HEK293 (cell line): Measurements from ENCODE around the gene PZP.

ENCODE experiments used
- CTCF ChIA-PET: fragments of 350-600 bp; formaldehyde crosslinking; extraction: SDS; loops from one replicate; lab custom pipeline; 2021; ENCODE audit warnings: antibody characterized with exemption; lab: Yijun Ruan, JAX
- POLR2A ChIA-PET: fragments of 300-600 bp; formaldehyde crosslinking; extraction: SDS; loops from one replicate; lab custom pipeline; 2020; ENCODE audit warnings: antibody characterized with exemption, inconsistent platforms; lab: Yijun Ruan, JAX
- H3K27ac ChIP-seq: fragments of 200-500 bp; sonication (Bioruptor generic); 2 replicates; pipeline ENCODE4 v1.5.1; 2014; ENCODE audit warnings: low read depth, low read length, control low read depth, inconsistent platforms; ENCODE audit errors: extremely low read depth
- H3K36me3 ChIP-seq, 2 experiments: fragments of 200-500 bp in 1 of 2; sonication (Bioruptor generic) in 1 of 2; 1 replicate in 1 of 2; 2 replicates in 1 of 2; pipeline ENCODE4 v1.5.1; 2014 to 2017; ENCODE audit warnings: inconsistent platforms in 2 of 2, low read length in 2 of 2; ENCODE audit not compliant: control insufficient read depth in 2 of 2, insufficient read depth in 1 of 2
- H3K4me1 ChIP-seq: fragments of 200-500 bp; sonication (Bioruptor generic); 2 replicates; pipeline ENCODE4 v1.5.1; 2014; ENCODE audit warnings: mild to moderate bottlenecking, low read length, inconsistent platforms; ENCODE audit not compliant: control insufficient read depth, insufficient read depth
- H3K4me3 ChIP-seq: 2 replicates; pipeline ENCODE4 v1.5.1; 2011; ENCODE audit warnings: low read depth, mild to moderate bottlenecking, control low read depth, low read length, moderate library complexity
- H3K9me3 ChIP-seq: fragments of 200-500 bp; sonication (Bioruptor generic); 2 replicates; pipeline ENCODE4 v1.5.1; 2014; ENCODE audit warnings: low read depth, low read length, inconsistent platforms; ENCODE audit not compliant: control insufficient read depth, insufficient read depth
- ATF2 ChIP-seq: fragments of 450-650 bp; formaldehyde crosslinking; IDR thresholded peaks from 2 replicates; pipeline ENCODE4 v1.5.1; 2016; ENCODE audit warnings: missing biosample characterization, missing genetic modification characterization, low read depth
- BCL11A ChIP-seq: fragments of 450-650 bp; formaldehyde crosslinking; IDR thresholded peaks from 2 replicates; pipeline ENCODE4 v1.5.1; 2016; ENCODE audit warnings: low read depth, missing biosample characterization, missing genetic modification characterization
- GLIS2 ChIP-seq: fragments of 450-650 bp; formaldehyde crosslinking; IDR thresholded peaks from 2 replicates; pipeline ENCODE4 v1.5.1; 2016; ENCODE audit warnings: missing biosample characterization, missing genetic modification characterization
- IKZF3 ChIP-seq: fragments of 450-650 bp; IDR thresholded peaks from 2 replicates; pipeline ENCODE4 v1.5.0; 2018; ENCODE audit warnings: missing biosample characterization, mild to moderate bottlenecking, missing genetic modification characterization, moderate library complexity
- KLF17 ChIP-seq: fragments of 450-650 bp; formaldehyde crosslinking; IDR thresholded peaks from 2 replicates; pipeline ENCODE4 v1.5.1; 2016; ENCODE audit warnings: missing biosample characterization, missing genetic modification characterization
- KLF8 ChIP-seq: fragments of 450-650 bp; formaldehyde crosslinking; IDR thresholded peaks from 2 replicates; pipeline ENCODE4 v1.5.1; 2016; ENCODE audit warnings: missing biosample characterization, missing genetic modification characterization
- PRDM1 ChIP-seq: fragments of 450-650 bp; formaldehyde crosslinking; IDR thresholded peaks from 2 replicates; pipeline ENCODE4; 2016; ENCODE audit warnings: missing biosample characterization, missing genetic modification characterization
- SALL2 ChIP-seq: fragments of 450-650 bp; formaldehyde crosslinking; IDR thresholded peaks from 2 replicates; pipeline ENCODE4 v1.5.0; 2017; ENCODE audit warnings: missing biosample characterization, mild to moderate bottlenecking, missing genetic modification characterization, borderline replicate concordance
- SP7 ChIP-seq: fragments of 450-650 bp; formaldehyde crosslinking; IDR thresholded peaks from 2 replicates; pipeline ENCODE4 v1.5.1; 2016; ENCODE audit warnings: missing biosample characterization, missing genetic modification characterization
- ZBTB48 ChIP-seq: fragments of 450-650 bp; formaldehyde crosslinking; IDR thresholded peaks from 2 replicates; pipeline ENCODE4 v1.5.1; 2016; ENCODE audit warnings: missing biosample characterization, missing genetic modification characterization
- ZBTB49 ChIP-seq: fragments of 450-650 bp; formaldehyde crosslinking; IDR thresholded peaks from 2 replicates; pipeline ENCODE4 v1.5.1; 2016; ENCODE audit warnings: missing biosample characterization, missing genetic modification characterization, low read depth
- ZFHX2 ChIP-seq: fragments of 450-650 bp; formaldehyde crosslinking; conservative IDR thresholded peaks from 2 replicates; pipeline ENCODE4 v1.5.1; 2016; ENCODE audit warnings: missing biosample characterization, missing genetic modification characterization
- ZNF10 ChIP-seq: fragments of 450-650 bp; formaldehyde crosslinking; IDR thresholded peaks from 2 replicates; pipeline ENCODE4 v1.5.1; 2017; ENCODE audit warnings: missing biosample characterization, missing genetic modification characterization
- ZNF112 ChIP-seq: fragments of 450-650 bp; formaldehyde crosslinking; IDR thresholded peaks from 2 replicates; pipeline ENCODE4 v1.5.0; 2017; ENCODE audit warnings: missing biosample characterization, missing genetic modification characterization
- ZNF132 ChIP-seq: fragments of 450-650 bp; formaldehyde crosslinking; IDR thresholded peaks from 2 replicates; pipeline ENCODE4 v1.5.1; 2017; ENCODE audit warnings: missing biosample characterization, missing genetic modification characterization, borderline replicate concordance
- ZNF155 ChIP-seq: fragments of 450-650 bp; formaldehyde crosslinking; IDR thresholded peaks from 2 replicates; pipeline ENCODE4 v1.5.1; 2016; ENCODE audit warnings: missing biosample characterization, missing genetic modification characterization
- ZNF169 ChIP-seq: fragments of 450-650 bp; formaldehyde crosslinking; IDR thresholded peaks from 2 replicates; pipeline ENCODE4 v1.5.1; 2016; ENCODE audit warnings: missing biosample characterization, missing genetic modification characterization
- ZNF2 ChIP-seq: fragments of 450-650 bp; formaldehyde crosslinking; IDR thresholded peaks from 2 replicates; pipeline ENCODE4 v1.5.1; 2016; ENCODE audit warnings: missing biosample characterization, missing genetic modification characterization
- ZNF223 ChIP-seq: fragments of 450-650 bp; formaldehyde crosslinking; IDR thresholded peaks from 2 replicates; pipeline ENCODE4 v1.5.1; 2016; ENCODE audit warnings: missing biosample characterization, missing genetic modification characterization
- ZNF391 ChIP-seq: fragments of 450-650 bp; formaldehyde crosslinking; IDR thresholded peaks from 2 replicates; pipeline ENCODE4 v1.5.1; 2016; ENCODE audit warnings: low read depth, missing biosample characterization, missing genetic modification characterization, borderline replicate concordance
- ZNF423 ChIP-seq: fragments of 450-650 bp; formaldehyde crosslinking; IDR thresholded peaks from 2 replicates; pipeline ENCODE4 v1.5.1; 2016; ENCODE audit warnings: missing biosample characterization, missing genetic modification characterization
- ZNF426 ChIP-seq: fragments of 450-650 bp; formaldehyde crosslinking; IDR thresholded peaks from 2 replicates; pipeline ENCODE4 v1.5.1; 2017; ENCODE audit warnings: missing biosample characterization, missing genetic modification characterization, mild to moderate bottlenecking, inconsistent platforms, moderate library complexity
- ZNF521 ChIP-seq: fragments of 450-650 bp; formaldehyde crosslinking; IDR thresholded peaks from 2 replicates; pipeline ENCODE4 v1.5.1; 2017; ENCODE audit warnings: missing biosample characterization, mild to moderate bottlenecking, missing genetic modification characterization
- ZNF529 ChIP-seq: fragments of 450-650 bp; formaldehyde crosslinking; IDR thresholded peaks from 2 replicates; pipeline ENCODE4 v1.5.1; 2017; ENCODE audit warnings: missing genetic modification characterization, missing biosample characterization; ENCODE audit not compliant: insufficient replicate concordance
- ZNF530 ChIP-seq: fragments of 450-650 bp; formaldehyde crosslinking; IDR thresholded peaks from 2 replicates; pipeline ENCODE4 v1.5.1; 2016; ENCODE audit warnings: low read depth, missing biosample characterization, missing genetic modification characterization
- ZNF549 ChIP-seq: fragments of 450-650 bp; IDR thresholded peaks from 2 replicates; pipeline ENCODE4 v1.5.1; 2018; ENCODE audit warnings: missing biosample characterization, missing genetic modification characterization, mild to moderate bottlenecking, inconsistent platforms, moderate library complexity
- ZNF610 ChIP-seq: fragments of 450-650 bp; formaldehyde crosslinking; IDR thresholded peaks from 2 replicates; pipeline ENCODE4 v1.5.1; 2016; ENCODE audit warnings: missing biosample characterization, missing genetic modification characterization, borderline replicate concordance
- ZNF664 ChIP-seq: fragments of 450-650 bp; formaldehyde crosslinking; IDR thresholded peaks from 2 replicates; pipeline ENCODE4 v1.5.1; 2016; ENCODE audit warnings: missing biosample characterization, missing genetic modification characterization
- ZNF76 ChIP-seq: fragments of 450-650 bp; formaldehyde crosslinking; IDR thresholded peaks from 2 replicates; pipeline ENCODE4; 2016; ENCODE audit warnings: low read depth, missing biosample characterization, missing genetic modification characterization, borderline replicate concordance
- ZNF777 ChIP-seq: fragments of 450-650 bp; formaldehyde crosslinking; IDR thresholded peaks from 2 replicates; pipeline ENCODE4 v1.5.1; 2017; ENCODE audit warnings: missing biosample characterization, missing genetic modification characterization, borderline replicate concordance
- ZNF792 ChIP-seq: fragments of 450-650 bp; formaldehyde crosslinking; IDR thresholded peaks from 2 replicates; pipeline ENCODE4 v1.5.1; 2016; ENCODE audit warnings: missing biosample characterization, missing genetic modification characterization
- ZNF843 ChIP-seq: fragments of 450-650 bp; formaldehyde crosslinking; IDR thresholded peaks from 2 replicates; pipeline ENCODE4 v1.5.1; 2016; ENCODE audit warnings: missing biosample characterization, missing genetic modification characterization
- ZSCAN23 ChIP-seq: fragments of 450-650 bp; formaldehyde crosslinking; IDR thresholded peaks from 2 replicates; pipeline ENCODE4 v1.5.1; 2016; ENCODE audit warnings: missing biosample characterization, missing genetic modification characterization
- ZSCAN30 ChIP-seq: fragments of 450-650 bp; IDR thresholded peaks from 2 replicates; pipeline ENCODE4 v1.5.1; 2018; ENCODE audit warnings: missing biosample characterization, mild to moderate bottlenecking, missing genetic modification characterization, moderate library complexity

The PZP gene

GRCh38 chr12:9241301-9241700 is 33.1 kb upstream of the PZP start:
- no peak overlapping the region for H3K27ac ChIP-seq

GRCh38 chr12:9240776-9241175 is 32.6 kb upstream of the PZP start:
- Histone ChIP-seq H3K36me3 (no peaks in the 10 kb centered on the region), H3K4me3 (no peak overlapping the region), H3K9me3 (no peaks in the 10 kb centered on the region), H3K27ac (no peak overlapping the region), H3K4me1 (no peaks in the 10 kb centered on the region)
- ChIA-PET CTCF (no interaction called here), POLR2A (no interaction called here)
- TF ChIP-seq ZNF223 (tag by site-specific recombination) (no peak), ZNF664 (tag by site-specific recombination) (no peak), ZNF132 (tag by site-specific recombination) (no peak), ZNF843 (tag by site-specific recombination) (no peak), ZNF112 (tag by site-specific recombination) (no peak), ATF2 (tag by site-specific recombination) (no peak), ZNF169 (no peak), ZNF423 (tag by site-specific recombination) (no peak), ZFHX2 (tag by site-specific recombination) (no peak), SALL2 (no peak), ZNF521 (no peak), ZSCAN30 (tag by site-specific recombination) (no peak), ZNF391 (tag by site-specific recombination) (no peak), ZSCAN23 (tag by site-specific recombination) (no peak), ZNF426 (tag by site-specific recombination) (no peak), ZNF549 (tag by site-specific recombination) (no peak), ZNF529 (no peak), ZNF792 (tag by site-specific recombination) (no peak), ZNF2 (tag by site-specific recombination) (no peak)

More at GRCh38 chr12:9241301-9241700, 33.1 kb upstream of the PZP start:
- no peak overlapping the region for H3K4me3 ChIP-seq
- TF ChIP-seq KLF17 (tag by site-specific recombination) (no peak), SP7 (tag by site-specific recombination) (no peak), PRDM1 (no peak), GLIS2 (tag by site-specific recombination) (no peak), IKZF3 (tag by site-specific recombination) (no peak), ZNF777 (tag by site-specific recombination) (no peak), ZNF610 (tag by site-specific recombination) (no peak), ZNF391 (tag by site-specific recombination) (no peak), BCL11A (tag by site-specific recombination) (no peak), KLF8 (tag by site-specific recombination) (no peak), ZBTB49 (tag by site-specific recombination) (no peak), ZNF112 (tag by site-specific recombination) (no peak), ZNF530 (no peak), ZNF76 (tag by site-specific recombination) (no peak), ZNF10 (tag by site-specific recombination) (no peak), ZNF155 (tag by site-specific recombination) (no peak), ZBTB48 (no peak)
- H3K4me1 ChIP-seq, result no peaks in the 10 kb centered on the region
- ChIA-PET POLR2A (no interaction called here), CTCF (no interaction called here)
- H3K9me3 ChIP-seq, result no peaks in the 10 kb centered on the region
- no peaks in the 10 kb centered on the region for H3K36me3 ChIP-seq
